Measurements from ENCODE around the gene CEBPZ.
A peak's percentile ranks its signal among the peaks of the same experiment; 100 is the strongest.

CEBPZ gene

GRCh38 chr2:37181726-37182684, 49.4 kb downstream of the CEBPZ start:
- Mint-ChIP-seq H3K27me3 (peaks cover 3 to 25% of the 10 kb centered on the region in 2 donors), H3K4me3 (no peak overlapping the region), H3K4me1 (peaks cover 0 to 4% of the 10 kb centered on the region in 2 donors), H3K36me3 (no peaks in the 10 kb centered on the region), H3K27ac (no peak overlapping the region), H3K9me3 (no peaks in the 10 kb centered on the region)
- ATAC-seq (replicated peaks) (no peak), DNase-seq (no peak)

- Mint-ChIP-seq H3K4me3 (no peak overlapping the region), H3K9me3 (no peaks in the 10 kb centered on the region), H3K36me3 (no peaks in the 10 kb centered on the region), H3K27me3 (peaks cover 7 to 25% of the 10 kb centered on the region in 2 donors), H3K4me1 (peaks cover 0 to 4% of the 10 kb centered on the region in 2 donors), H3K27ac (no peak overlapping the region)
- ATAC-seq (replicated peaks) = no peak
- no peak for DNase-seq
These were observed 50.8 kb downstream of the CEBPZ start for GRCh38 chr2:37180640-37181039.

- ATAC-seq (replicated peaks) (no peak), DNase-seq (no peak)
- H3K4me1 Mint-ChIP-seq = peaks cover 0 to 4% of the 10 kb centered on the region in 2 donors
- H3K9me3 Mint-ChIP-seq = no peaks in the 10 kb centered on the region
- peaks cover 7 to 25% of the 10 kb centered on the region in 2 donors for H3K27me3 Mint-ChIP-seq
- no peak overlapping the region for H3K27ac Mint-ChIP-seq
- H3K36me3 Mint-ChIP-seq = no peaks in the 10 kb centered on the region
- no peak overlapping the region for H3K4me3 Mint-ChIP-seq
These were observed 51.3 kb downstream of the CEBPZ start for GRCh38 chr2:37180006-37180639.

- Mint-ChIP-seq H3K27me3 (peaks cover 0 to 4% of the 10 kb centered on the region in 2 donors), H3K4me1 (no peaks in the 10 kb centered on the region)
- no peak for DNase-seq
These were observed 57.7 kb downstream of the CEBPZ start for GRCh38 chr2:37173741-37174140.

GRCh38 chr2:37171624-37171950, 59.8 kb downstream of the CEBPZ start:
- Mint-ChIP-seq H3K4me3 (no peak overlapping the region), H3K4me1 (no peaks in the 10 kb centered on the region), H3K9me3 (peaks cover under 1% of the 10 kb centered on the region in 2 donors), H3K27me3 (peaks cover 0 to under 1% of the 10 kb centered on the region in 2 donors), H3K36me3 (no peaks in the 10 kb centered on the region), H3K27ac (no peak overlapping the region)
- DNase-seq = no peak
- no peak for ATAC-seq (replicated peaks)

More at GRCh38 chr2:37173741-37174140, 57.7 kb downstream of the CEBPZ start:
- Mint-ChIP-seq H3K4me3 (no peak overlapping the region), H3K9me3 (no peaks in the 10 kb centered on the region), H3K36me3 (no peaks in the 10 kb centered on the region), H3K27ac (no peak overlapping the region)
- no peak for ATAC-seq (replicated peaks)

- no peaks in the 10 kb centered on the region for H3K4me1 Mint-ChIP-seq
- no peak for DNase-seq
- H3K36me3 Mint-ChIP-seq = peaks cover 5 to 8% of the 10 kb centered on the region in 2 donors
- H3K27me3 Mint-ChIP-seq = no peaks in the 10 kb centered on the region
- peak; percentile 84 to 87 for ATAC-seq (replicated peaks)
- H3K27ac Mint-ChIP-seq = no peak overlapping the region
- H3K9me3 Mint-ChIP-seq = peaks cover 9 to 11% of the 10 kb centered on the region in 2 donors
- H3K4me3 Mint-ChIP-seq = no peak overlapping the region
These were observed 63.0 kb downstream of the CEBPZ start for GRCh38 chr2:37168217-37168981.

- Mint-ChIP-seq H3K4me3 (no peak overlapping the region), H3K4me1 (no peaks in the 10 kb centered on the region), H3K27ac (no peak overlapping the region), H3K27me3 (no peaks in the 10 kb centered on the region), H3K36me3 (peaks cover 5 to 8% of the 10 kb centered on the region in 2 donors), H3K9me3 (peaks cover 9 to 11% of the 10 kb centered on the region in 2 donors)
- ATAC-seq (replicated peaks) (no peak), DNase-seq (no peak)
These were observed 63.7 kb downstream of the CEBPZ start for GRCh38 chr2:37167636-37168180.

GRCh38 chr2:37164757-37165156, 66.6 kb downstream of the CEBPZ start:
- Mint-ChIP-seq H3K27me3 (no peaks in the 10 kb centered on the region), H3K9me3 (peaks cover 9 to 11% of the 10 kb centered on the region in 2 donors), H3K27ac (no peak overlapping the region), H3K36me3 (peaks cover 5 to 8% of the 10 kb centered on the region in 2 donors), H3K4me3 (no peak overlapping the region), H3K4me1 (no peaks in the 10 kb centered on the region)
- no peak for DNase-seq
- ATAC-seq (replicated peaks) = no peak

GRCh38 chr2:37156857-37157714, 74.3 kb downstream of the CEBPZ start, which contains the start of gene EIF2AK2:
TSS of gene EIF2AK2 (minus strand) at chr2:37156980. CDS start at chr2:37147806, 9,174 bp downstream.
- H3K27me3 Mint-ChIP-seq = no peaks in the 10 kb centered on the region
- H3K4me1 Mint-ChIP-seq = peaks cover 32 to 51% of the 10 kb centered on the region in 2 donors
- ATAC-seq (replicated peaks) (peak; percentile 93), DNase-seq (peak; percentile 79)
- peaks cover 0 to 3% of the 10 kb centered on the region in 2 donors for H3K9me3 Mint-ChIP-seq
- H3K27ac Mint-ChIP-seq = peak within 1 kb of the TSS; percentile 92
- H3K4me3 Mint-ChIP-seq = peak within 1 kb of the TSS; percentile 86 to 88
- H3K36me3 Mint-ChIP-seq = peaks cover 17 to 28% of the 10 kb centered on the region in 2 donors

- Mint-ChIP-seq H3K9me3 (peaks cover 0 to 3% of the 10 kb centered on the region in 2 donors), H3K27ac (peak overlapping the region; percentile 92), H3K27me3 (no peaks in the 10 kb centered on the region), H3K36me3 (peaks cover 19 to 30% of the 10 kb centered on the region in 2 donors), H3K4me1 (peaks cover 32 to 51% of the 10 kb centered on the region in 2 donors), H3K4me3 (peak overlapping the region; percentile 86 to 88)
- peak; percentile 31 to 33 for ATAC-seq (replicated peaks)
- DNase-seq = peak; percentile 14
These were observed 75.1 kb downstream of the CEBPZ start for GRCh38 chr2:37156071-37156856.

GRCh38 chr2:37154785-37155184, 76.6 kb downstream of the CEBPZ start:
- H3K4me3 Mint-ChIP-seq = peak overlapping the region; percentile 2 to 8
- H3K27ac Mint-ChIP-seq = peak overlapping the region; percentile 79
- H3K36me3 Mint-ChIP-seq = peaks cover 19 to 32% of the 10 kb centered on the region in 2 donors
- ATAC-seq (replicated peaks) (peak; percentile 45 to 55), DNase-seq (no peak)
- H3K4me1 Mint-ChIP-seq = peaks cover 34 to 53% of the 10 kb centered on the region in 2 donors
- peaks cover 0 to 3% of the 10 kb centered on the region in 2 donors for H3K9me3 Mint-ChIP-seq
- no peaks in the 10 kb centered on the region for H3K27me3 Mint-ChIP-seq

- Mint-ChIP-seq H3K4me3 (peak overlapping the region in 1 of 2 donors; percentile 19), H3K4me1 (peaks cover 35 to 60% of the 10 kb centered on the region in 2 donors), H3K27me3 (no peaks in the 10 kb centered on the region), H3K27ac (no peak overlapping the region), H3K9me3 (peaks cover 0 to 3% of the 10 kb centered on the region in 2 donors), H3K36me3 (peaks cover 27 to 43% of the 10 kb centered on the region in 2 donors)
- DNase-seq = no peak
- ATAC-seq (replicated peaks) = no peak
These were observed 78.2 kb downstream of the CEBPZ start for GRCh38 chr2:37153224-37153623.

Measured in stimulated activated naive B cell treated with anti-CD40 and anti-IgM and Interleukin-4, amounts not matched to agents 10 μg/mL and 1 μg/mL and 100 μg/mL, for 72 hours (primary cell).